IMR-90 (cell line): Measurements from ENCODE around the gene TMEM14B. TPM values are rescaled to one million over a fixed set of nuclear protein-coding genes. Genes with fewer than 3 reads are reported as not detected.

Experiments used
- ATAC-seq: fragments of 200-7000 bp; cut with Tn5 transposase; 2 replicates; pipeline ENCODE4 v1.9.1; 2020; ENCODE audit warnings: low read depth, mild to moderate bottlenecking, moderate library complexity
- BruUV-seq: library from RNA; stranded (reverse); fragments of 400-500 nt; replicated peaks from 2 replicates; lab custom pipeline; 2021; lab: Mats Ljungman, UMichigan
- CTCF ChIA-PET: fragments of 300-600 bp; formaldehyde crosslinking; extraction: SDS; loops from one replicate; lab custom pipeline; 2021; ENCODE audit warnings: antibody characterized with exemption; lab: Yijun Ruan, JAX
- POLR2A ChIA-PET: fragments of 300-600 bp; sonication (Branson Sonifier 250); formaldehyde crosslinking; loops from one replicate; lab custom pipeline; 2022; ENCODE audit warnings: antibody characterized with exemption; ENCODE audit not compliant: unreplicated experiment; lab: Charles Lee
- DNase-seq: peaks from one replicate; pipeline ENCODE4 v3.0.0; 2013
- H2AFZ ChIP-seq: replicated peaks from 2 replicates; pipeline ENCODE3; 2013; ENCODE audit warnings: low read length, mild to moderate bottlenecking; ENCODE audit not compliant: poor library complexity
- H2AK5ac ChIP-seq: 2 replicates; pipeline ENCODE4 v1.6.1; 2013; ENCODE audit warnings: low read depth, low read length, inconsistent platforms
- H2AK9ac ChIP-seq: replicated peaks from 2 replicates; pipeline ENCODE3; 2013; ENCODE audit warnings: mild to moderate bottlenecking, low read depth, low read length, moderate library complexity; ENCODE audit not compliant: poor library complexity
- H2BK120ac ChIP-seq: 2 replicates; pipeline ENCODE4 v1.6.1; 2013; ENCODE audit warnings: low read depth, low read length, inconsistent platforms
- H2BK15ac ChIP-seq: 3 replicates; pipeline ENCODE4 v1.6.1; 2013; ENCODE audit warnings: low read depth, low read length, inconsistent platforms
- H2BK20ac ChIP-seq: 2 replicates; pipeline ENCODE4 v1.6.1; 2013; ENCODE audit warnings: low read depth, mild to moderate bottlenecking, inconsistent platforms, low read length, moderate library complexity
- H2BK5ac ChIP-seq: 2 replicates; pipeline ENCODE4 v1.6.1; 2013; ENCODE audit warnings: mild to moderate bottlenecking, low read depth, low read length, inconsistent platforms; ENCODE audit not compliant: poor library complexity, severe bottlenecking
- H3K14ac ChIP-seq: replicated peaks from 2 replicates; pipeline ENCODE4 v1.6.1; 2013; ENCODE audit warnings: low read depth, low read length, inconsistent platforms
- H3K18ac ChIP-seq: 2 replicates; pipeline ENCODE4 v1.6.1; 2013; ENCODE audit warnings: low read depth, low read length, control low read depth
- H3K23ac ChIP-seq: 2 replicates; pipeline ENCODE4 v1.6.1; 2013; ENCODE audit warnings: low read depth, low read length, inconsistent platforms
- H3K27ac ChIP-seq: 2 replicates; pipeline ENCODE4 v1.5.1; 2013; ENCODE audit warnings: mild to moderate bottlenecking, control low read depth, low read length; ENCODE audit not compliant: insufficient read depth
- H3K27me3 ChIP-seq: 2 replicates; pipeline ENCODE4 v1.6.1; 2013; ENCODE audit warnings: low read length; ENCODE audit not compliant: control insufficient read depth, insufficient read depth
- H3K36me3 ChIP-seq: 2 replicates; pipeline ENCODE4 v1.6.1; 2013; ENCODE audit warnings: low read length, mixed read lengths; ENCODE audit not compliant: control insufficient read depth, insufficient read depth
- H3K4ac ChIP-seq: 2 replicates; pipeline ENCODE4 v1.6.1; 2013; ENCODE audit warnings: low read depth, low read length, inconsistent platforms
- H3K4me1 ChIP-seq: 2 replicates; pipeline ENCODE4 v1.6.1; 2013; ENCODE audit warnings: low read length, mixed read lengths; ENCODE audit not compliant: control insufficient read depth, insufficient read depth
- H3K4me2 ChIP-seq: 2 replicates; pipeline ENCODE4 v1.6.1; 2013; ENCODE audit warnings: low read depth, mild to moderate bottlenecking, control low read depth, low read length, moderate library complexity
- H3K4me3 ChIP-seq: 2 replicates; pipeline ENCODE4 v1.5.1; 2013; ENCODE audit warnings: low read depth, mild to moderate bottlenecking, control low read depth, low read length, moderate library complexity; ENCODE audit not compliant: insufficient read depth
- H3K56ac ChIP-seq: 2 replicates; pipeline ENCODE4 v1.6.1; 2013; ENCODE audit warnings: low read length, inconsistent platforms; ENCODE audit not compliant: insufficient read depth; ENCODE audit errors: extremely low read depth
- H3K79me1 ChIP-seq, 2 experiments: 2 replicates each; pipeline ENCODE4 v1.6.1; 2013; ENCODE audit warnings: low read length in 2 of 2, inconsistent platforms in 1 of 2, low read depth in 1 of 2
- H3K9ac ChIP-seq: 2 replicates; pipeline ENCODE4 v1.6.1; 2013; ENCODE audit warnings: low read depth, low read length, control low read depth
- H3K9me1 ChIP-seq: 2 replicates; pipeline ENCODE4 v1.6.1; 2013; ENCODE audit warnings: low read length, inconsistent platforms; ENCODE audit not compliant: insufficient read depth
- H3K9me3 ChIP-seq: 2 replicates; pipeline ENCODE4 v1.6.1; 2013; ENCODE audit warnings: low read length; ENCODE audit not compliant: control insufficient read depth, insufficient read depth
- H4K20me1 ChIP-seq: 2 replicates; pipeline ENCODE4 v1.6.1; 2013; ENCODE audit warnings: low read length, inconsistent platforms; ENCODE audit not compliant: insufficient read depth
- H4K5ac ChIP-seq: 2 replicates; pipeline ENCODE4 v1.6.1; 2013; ENCODE audit warnings: mild to moderate bottlenecking, low read depth, low read length, control low read depth
- H4K8ac ChIP-seq, 2 experiments: 2 replicates each; pipeline ENCODE4 v1.6.1; 2013; ENCODE audit warnings: low read depth in 2 of 2, low read length in 2 of 2, control low read depth in 1 of 2, inconsistent platforms in 1 of 2
- H4K91ac ChIP-seq: 2 replicates; pipeline ENCODE4 v1.6.1; 2013; ENCODE audit warnings: low read depth, low read length, inconsistent platforms; ENCODE audit not compliant: insufficient read depth
- BHLHE40 ChIP-seq: fragments of 150-350 bp; IDR thresholded peaks from 2 replicates; pipeline ENCODE4 v1.6.1; 2016; ENCODE audit warnings: mild to moderate bottlenecking, low read depth, low read length
- CHD1 ChIP-seq: IDR thresholded peaks from 2 replicates; pipeline ENCODE4 v1.6.1; 2012; ENCODE audit warnings: low read depth, low read length, improper control_type of control experiment
- ELK1 ChIP-seq: fragments of 150-350 bp; IDR thresholded peaks from 2 replicates; pipeline ENCODE4 v1.6.1; 2016; ENCODE audit warnings: low read depth, mild to moderate bottlenecking, low read length, moderate library complexity, borderline replicate concordance
- FOS ChIP-seq: fragments of 150-350 bp; IDR thresholded peaks from 2 replicates; pipeline ENCODE4 v1.6.1; 2016; ENCODE audit warnings: low read depth, low read length
- MAFK ChIP-seq: IDR thresholded peaks from 2 replicates; pipeline ENCODE4 v1.6.1; 2012; ENCODE audit warnings: low read depth, low read length, improper control_type of control experiment
- NFE2L2 ChIP-seq: fragments of 150-350 bp; IDR thresholded peaks from 2 replicates; pipeline ENCODE4 v1.6.1; 2016; ENCODE audit warnings: low read depth, mild to moderate bottlenecking, low read length
- POLR2A ChIP-seq: IDR thresholded peaks from 2 replicates; pipeline ENCODE4 v1.6.1; 2012; ENCODE audit warnings: mild to moderate bottlenecking, low read depth, low read length
- RAD21 ChIP-seq: IDR thresholded peaks from 2 replicates; pipeline ENCODE4 v1.6.1; 2012; ENCODE audit warnings: low read length, improper control_type of control experiment
- RFX5 ChIP-seq: IDR thresholded peaks from 2 replicates; pipeline ENCODE4 v1.8.0; 2012; ENCODE audit warnings: low read depth, mild to moderate bottlenecking, low read length, moderate library complexity
- USF2 ChIP-seq: fragments of 150-350 bp; IDR thresholded peaks from 2 replicates; pipeline ENCODE4 v1.6.1; 2017; ENCODE audit warnings: mild to moderate bottlenecking, antibody characterized with exemption, low read length, low read depth
- WGBS, 2 experiments: methylation state at CpG; one replicate each; pipeline versions ENCODE4 v1.1.5 to v1.1.7; 2013; ENCODE audit warnings: missing lambda C conversion rate in 2 of 2; ENCODE audit not compliant: insufficient read length in 1 of 2; ENCODE audit errors: extremely low coverage in 2 of 2; 5-methylcytosine and 5-hydroxymethylcytosine counted together
- dilution Hi-C: fragments of 300-500 bp; cut with HindIII; formaldehyde crosslinking; loops from one replicate; pipeline ENCODE4 v1.14.3; 2018; ENCODE audit warnings: low sequenced_read_pairs; ENCODE audit not compliant: unreplicated experiment
- in situ Hi-C: fragments of 300-500 bp; cut with MboI; formaldehyde crosslinking; loops from 3 replicates; pipeline ENCODE4 v1.14.3; 2019; ENCODE audit warnings: low sequenced_read_pairs, inconsistent platforms, mixed read lengths
- intact Hi-C: fragments of 100-400 bp; cut with micrococcal nuclease; formaldehyde crosslinking; loops from 2 replicates; pipeline ENCODE4 v1.10.0; 2022
- polyA plus RNA-seq, 3 experiments: library from polyadenylated mRNA; depleted of rRNA; stranded (reverse); fragments of >200 nt; gene quantifications; 2 replicates each; pipeline ENCODE4 v1.2.3, GENCODE V29; 2012; ENCODE audit warnings: low replicate concordance in 1 of 3
- total RNA-seq: library from RNA; depleted of rRNA; stranded (reverse); fragments of >200 nt; gene quantifications from 2 replicates; pipeline ENCODE4 v1.2.3, GENCODE V29; 2012
- TF ChIP-seq, protein P1 (sequence below): conservative IDR thresholded peaks from 2 replicates; pipeline ENCODE4 v1.5.1; 2012; ENCODE audit warnings: mild to moderate bottlenecking, low read depth, low read length, improper control_type of control experiment

The TMEM14B gene
- total and polyA plus RNA-seq, 2 of the 4 experiments (the other 2 are of a cell fraction), result 66.5 to 81.4 TPM

- TF ChIP-seq ELK1, result no peak
These were observed at the start of gene TMEM14B (continued) for GRCh38 chr6:10747251-10747972.

DNA sequence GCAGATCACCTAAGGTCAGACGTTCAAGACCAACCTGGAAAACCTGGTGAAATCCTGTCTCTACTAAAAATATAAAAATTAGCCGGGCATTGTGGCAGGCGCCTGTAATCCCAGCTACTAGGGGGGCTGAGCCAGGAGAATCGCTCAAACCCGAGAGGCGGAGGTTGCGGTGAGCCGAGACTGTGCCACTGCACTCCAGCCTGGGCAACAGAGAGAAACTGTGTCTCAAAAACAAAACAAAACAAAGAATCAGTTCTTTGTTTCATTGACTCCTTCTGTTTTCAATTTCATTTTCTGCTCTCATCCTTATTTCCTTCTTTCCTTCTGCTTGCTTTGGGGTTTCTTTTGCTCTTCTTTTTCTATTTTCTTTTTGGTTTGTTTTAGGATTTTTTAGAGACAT lies 33.6 kb upstream of the TMEM14B start:
- Histone ChIP-seq H3K23ac (no peak overlapping the region), H2AK5ac (no peak overlapping the region), H3K4me1 (peaks cover 2% of the 10 kb centered on the region; the same call in 1 of the 2 replicates), H3K4ac (no peak overlapping the region), H3K9me3 (peaks cover 7% of the 10 kb centered on the region), H3K36me3 (peaks cover 5% of the 10 kb centered on the region), H2BK20ac (no peak overlapping the region), H3K27me3 (no peaks in the 10 kb centered on the region), H2BK5ac (no peak overlapping the region), H2AFZ (no peak overlapping the region), H3K18ac (no peak overlapping the region), H2BK15ac (no peak overlapping the region), H2BK120ac (no peak overlapping the region), H3K79me1 (no peaks in the 10 kb centered on the region), H3K56ac (no peak overlapping the region), H3K14ac (no peak overlapping the region), H4K5ac (no peak overlapping the region), H4K20me1 (no peaks in the 10 kb centered on the region), H3K9me1 (no peaks in the 10 kb centered on the region), H3K4me3 (no peak overlapping the region), H2AK9ac (no peak overlapping the region), H4K8ac (no peak overlapping the region), H4K91ac (no peak overlapping the region), H3K9ac (no peak overlapping the region), H3K4me2 (no peak overlapping the region), H3K27ac (no peak overlapping the region)
- no TSS peak for BruUV-seq
- DNase-seq (no peak), ATAC-seq (no peak)
- intact Hi-C loops, result no loop called here
- ChIA-PET CTCF (no interaction called here), POLR2A (no interaction called here)
- dilution Hi-C loops, result no loop called here
- WGBS, 2 experiments, result 100% methylated on average over 5 of the region's 8 CpGs; no CpG with 5 or more reads in 1 of the 2 experiments
- TF ChIP-seq RFX5 (no peak), NFE2L2 (no peak), RAD21 (no peak), BHLHE40 (no peak), ELK1 (no peak), CHD1 (no peak), FOS (no peak), USF2 (no peak), POLR2A (no peak), MAFK (no peak)
- TF ChIP-seq, protein P1, sequence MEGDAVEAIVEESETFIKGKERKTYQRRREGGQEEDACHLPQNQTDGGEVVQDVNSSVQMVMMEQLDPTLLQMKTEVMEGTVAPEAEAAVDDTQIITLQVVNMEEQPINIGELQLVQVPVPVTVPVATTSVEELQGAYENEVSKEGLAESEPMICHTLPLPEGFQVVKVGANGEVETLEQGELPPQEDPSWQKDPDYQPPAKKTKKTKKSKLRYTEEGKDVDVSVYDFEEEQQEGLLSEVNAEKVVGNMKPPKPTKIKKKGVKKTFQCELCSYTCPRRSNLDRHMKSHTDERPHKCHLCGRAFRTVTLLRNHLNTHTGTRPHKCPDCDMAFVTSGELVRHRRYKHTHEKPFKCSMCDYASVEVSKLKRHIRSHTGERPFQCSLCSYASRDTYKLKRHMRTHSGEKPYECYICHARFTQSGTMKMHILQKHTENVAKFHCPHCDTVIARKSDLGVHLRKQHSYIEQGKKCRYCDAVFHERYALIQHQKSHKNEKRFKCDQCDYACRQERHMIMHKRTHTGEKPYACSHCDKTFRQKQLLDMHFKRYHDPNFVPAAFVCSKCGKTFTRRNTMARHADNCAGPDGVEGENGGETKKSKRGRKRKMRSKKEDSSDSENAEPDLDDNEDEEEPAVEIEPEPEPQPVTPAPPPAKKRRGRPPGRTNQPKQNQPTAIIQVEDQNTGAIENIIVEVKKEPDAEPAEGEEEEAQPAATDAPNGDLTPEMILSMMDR, result no peak
- in situ Hi-C loops, result no loop called here
